SK-N-SH treated with all-trans-retinoic acid at 6 μM for 48 hours (cell line): ENCODE measurements around the gene EDA.

Source experiments
- ATAC-seq: fragments of 200-7000 bp; cut with Tn5 transposase; 3 replicates; pipeline ENCODE4 v1.9.1; 2020; ENCODE audit warnings: mild to moderate bottlenecking, moderate library complexity
- ARNTL ChIP-seq: fragments of 450-650 bp; formaldehyde crosslinking; IDR thresholded peaks from 2 replicates; pipeline ENCODE4 v1.5.0; 2020; ENCODE audit warnings: low read depth, mild to moderate bottlenecking, moderate library complexity, borderline replicate concordance
- CREB5 ChIP-seq: fragments of 250-450 bp; sonication (Bioruptor Pico); IDR thresholded peaks from 2 replicates; pipeline ENCODE4 v1.5.1; 2020; ENCODE audit warnings: low read depth, mild to moderate bottlenecking, moderate library complexity
- CSDC2 ChIP-seq: fragments of 250-450 bp; sonication (Bioruptor Pico); IDR thresholded peaks from 2 replicates; pipeline ENCODE4 v1.5.0; 2020; ENCODE audit warnings: mild to moderate bottlenecking, moderate library complexity
- CSRNP3 ChIP-seq: fragments of 250-450 bp; sonication (Bioruptor Pico); IDR thresholded peaks from 2 replicates; pipeline ENCODE4 v1.5.1; 2021; ENCODE audit warnings: mild to moderate bottlenecking, moderate library complexity
- ESRRG ChIP-seq: fragments of 250-450 bp; sonication (Bioruptor Pico); IDR thresholded peaks from 2 replicates; pipeline ENCODE4 v1.6.1; 2021; ENCODE audit warnings: mild to moderate bottlenecking
- GLIS3 ChIP-seq: fragments of 250-450 bp; sonication (Bioruptor Pico); IDR thresholded peaks from 2 replicates; pipeline ENCODE4 v1.5.0; 2020; ENCODE audit warnings: mild to moderate bottlenecking, moderate library complexity
- ISL1 ChIP-seq: fragments of 250-450 bp; sonication (Bioruptor Pico); IDR thresholded peaks from 2 replicates; pipeline ENCODE4 v2.1.2; 2022; ENCODE audit warnings: mild to moderate bottlenecking, moderate library complexity
- OSR1 ChIP-seq: fragments of 250-450 bp; sonication (Bioruptor Pico); IDR thresholded peaks from 2 replicates; pipeline ENCODE4 v1.8.0; 2022; ENCODE audit warnings: moderate library complexity, mild to moderate bottlenecking, inconsistent platforms
- PATZ1 ChIP-seq: fragments of 250-450 bp; sonication (Bioruptor Pico); IDR thresholded peaks from 2 replicates; pipeline ENCODE4 v1.8.0; 2020; ENCODE audit warnings: mild to moderate bottlenecking, moderate library complexity, borderline replicate concordance
- POU6F1 ChIP-seq: fragments of 250-450 bp; sonication (Bioruptor Pico); IDR thresholded peaks from 2 replicates; pipeline ENCODE4 v1.8.0; 2021; ENCODE audit warnings: low read depth, mild to moderate bottlenecking, moderate library complexity, borderline replicate concordance
- PPARA ChIP-seq: fragments of 250-450 bp; sonication (Bioruptor Pico); IDR thresholded peaks from 2 replicates; pipeline ENCODE4 v1.5.0; 2020; ENCODE audit warnings: mild to moderate bottlenecking, borderline replicate concordance
- RARB ChIP-seq: fragments of 250-450 bp; sonication (Bioruptor Pico); IDR thresholded peaks from 2 replicates; pipeline ENCODE4 v1.8.0; 2021; ENCODE audit warnings: mild to moderate bottlenecking, moderate library complexity
- TCF4 ChIP-seq: fragments of 250-450 bp; sonication (Bioruptor Pico); IDR thresholded peaks from 2 replicates; pipeline ENCODE4 v1.8.0; 2021; ENCODE audit warnings: mild to moderate bottlenecking, moderate library complexity, borderline replicate concordance
- TOX ChIP-seq: fragments of 250-450 bp; sonication (Bioruptor Pico); IDR thresholded peaks from 2 replicates; pipeline ENCODE4 v1.8.0; 2021; ENCODE audit warnings: mild to moderate bottlenecking, moderate library complexity, borderline replicate concordance
- TSHZ2 ChIP-seq: fragments of 250-450 bp; sonication (Bioruptor Pico); IDR thresholded peaks from 2 replicates; pipeline ENCODE4 v1.5.0; 2020; ENCODE audit warnings: mild to moderate bottlenecking, moderate library complexity
- ZFP3 ChIP-seq: fragments of 250-450 bp; sonication (Bioruptor Pico); IDR thresholded peaks from 2 replicates; pipeline ENCODE4 v1.5.0; 2020; ENCODE audit warnings: mild to moderate bottlenecking, moderate library complexity
- ZFP30 ChIP-seq: fragments of 450-650 bp; formaldehyde crosslinking; IDR thresholded peaks from 2 replicates; pipeline ENCODE4 v1.5.0; 2022; ENCODE audit warnings: mild to moderate bottlenecking, moderate library complexity
- ZNF565 ChIP-seq: fragments of 450-650 bp; formaldehyde crosslinking; conservative IDR thresholded peaks from 2 replicates; pipeline ENCODE4 v1.5.0; 2020; ENCODE audit warnings: low read depth, mild to moderate bottlenecking, moderate library complexity
- ZNF70 ChIP-seq: fragments of 450-650 bp; formaldehyde crosslinking; IDR thresholded peaks from 2 replicates; pipeline ENCODE4 v1.5.0; 2020; ENCODE audit warnings: mild to moderate bottlenecking, moderate library complexity
- ZNF8 ChIP-seq: fragments of 450-650 bp; formaldehyde crosslinking; IDR thresholded peaks from 2 replicates; pipeline ENCODE4 v1.5.0; 2020; ENCODE audit warnings: mild to moderate bottlenecking, moderate library complexity

Gene EDA

GRCh38 chrX:70088751-70089150 lies 472.8 kb downstream of the EDA start:
- peak; percentile 14 for ATAC-seq
- no peak for TF ChIP-seq POU6F1 (CRISPR knock-in tag)
- no peak for TF ChIP-seq GLIS3 (CRISPR knock-in tag)
- TF ChIP-seq ZNF565 (CRISPR knock-in tag), result no peak
- no peak for TF ChIP-seq TCF4 (CRISPR knock-in tag)
- no peak for TF ChIP-seq RARB (CRISPR knock-in tag)
- TF ChIP-seq ZFP30, result no peak
- no peak for TF ChIP-seq PPARA (CRISPR knock-in tag)
- TF ChIP-seq OSR1, result no peak
- no peak for TF ChIP-seq TSHZ2 (CRISPR knock-in tag)
- no peak for TF ChIP-seq ZNF70
- TF ChIP-seq ESRRG (CRISPR knock-in tag), result no peak
- no peak for TF ChIP-seq TOX (CRISPR knock-in tag)
- no peak for TF ChIP-seq ZNF8 (CRISPR knock-in tag)
- no peak for TF ChIP-seq ARNTL (CRISPR knock-in tag)
- no peak for TF ChIP-seq CSRNP3 (CRISPR knock-in tag)
- no peak for TF ChIP-seq CSDC2
- TF ChIP-seq ZFP3 (CRISPR knock-in tag), result no peak
- no peak for TF ChIP-seq PATZ1 (CRISPR knock-in tag)
- no peak for TF ChIP-seq CREB5 (CRISPR knock-in tag)
- no peak for TF ChIP-seq ISL1 (CRISPR knock-in tag)
